AG04449 (cell line): ENCODE measurements around the gene NBL1.

Experiments
- CTCF ChIA-PET: fragments of 350-600 bp; formaldehyde crosslinking; extraction: SDS; loops from one replicate; lab custom pipeline; 2021; ENCODE audit warnings: antibody characterized with exemption; lab: Yijun Ruan, JAX
- POLR2A ChIA-PET: fragments of 400-600, 350-600 bp; formaldehyde crosslinking; extraction: SDS; loops from one replicate; lab custom pipeline; 2020; ENCODE audit warnings: antibody characterized with exemption, inconsistent platforms; lab: Yijun Ruan, JAX
- DNase-seq: peaks from one replicate; pipeline ENCODE4 v3.0.0-alpha.2; 2010; ENCODE audit warnings: low read depth, low spot score
- H3K4me3 ChIP-seq: 2 replicates; pipeline ENCODE4 v1.5.1; 2011; ENCODE audit warnings: low read depth, mild to moderate bottlenecking, control low read depth, low read length
- TF ChIP-seq, protein P1 (sequence below): IDR thresholded peaks from one replicate; pipeline ENCODE4 v1.5.1; 2011; ENCODE audit warnings: mild to moderate bottlenecking, moderate library complexity, low read length, control low read depth, inconsistent platforms; ENCODE audit not compliant: insufficient read depth; ENCODE audit errors: missing control alignments

NBL1 gene

DNA sequence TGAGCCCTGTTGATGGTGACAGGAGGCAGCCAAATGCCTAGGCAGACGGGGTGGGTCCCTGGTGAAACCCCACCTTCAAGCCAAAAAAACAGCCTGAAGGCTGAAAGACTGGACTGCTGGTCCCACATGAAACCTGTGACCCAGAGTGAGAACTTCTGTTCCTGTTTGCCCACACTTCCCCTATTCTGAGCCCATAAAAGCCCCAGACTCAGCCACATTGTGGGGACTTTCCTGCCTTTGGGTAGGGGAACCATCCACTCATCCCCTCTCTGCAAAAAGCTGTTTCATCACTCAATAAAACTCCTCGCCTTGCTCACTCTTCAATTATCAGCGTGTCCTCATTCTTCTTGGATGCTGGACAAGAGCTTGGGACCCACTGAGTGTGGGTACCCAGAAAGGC is 45.7 kb downstream of the NBL1 start:
- TF ChIP-seq, protein P1, sequence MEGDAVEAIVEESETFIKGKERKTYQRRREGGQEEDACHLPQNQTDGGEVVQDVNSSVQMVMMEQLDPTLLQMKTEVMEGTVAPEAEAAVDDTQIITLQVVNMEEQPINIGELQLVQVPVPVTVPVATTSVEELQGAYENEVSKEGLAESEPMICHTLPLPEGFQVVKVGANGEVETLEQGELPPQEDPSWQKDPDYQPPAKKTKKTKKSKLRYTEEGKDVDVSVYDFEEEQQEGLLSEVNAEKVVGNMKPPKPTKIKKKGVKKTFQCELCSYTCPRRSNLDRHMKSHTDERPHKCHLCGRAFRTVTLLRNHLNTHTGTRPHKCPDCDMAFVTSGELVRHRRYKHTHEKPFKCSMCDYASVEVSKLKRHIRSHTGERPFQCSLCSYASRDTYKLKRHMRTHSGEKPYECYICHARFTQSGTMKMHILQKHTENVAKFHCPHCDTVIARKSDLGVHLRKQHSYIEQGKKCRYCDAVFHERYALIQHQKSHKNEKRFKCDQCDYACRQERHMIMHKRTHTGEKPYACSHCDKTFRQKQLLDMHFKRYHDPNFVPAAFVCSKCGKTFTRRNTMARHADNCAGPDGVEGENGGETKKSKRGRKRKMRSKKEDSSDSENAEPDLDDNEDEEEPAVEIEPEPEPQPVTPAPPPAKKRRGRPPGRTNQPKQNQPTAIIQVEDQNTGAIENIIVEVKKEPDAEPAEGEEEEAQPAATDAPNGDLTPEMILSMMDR = no peak
- no peak overlapping the region for H3K4me3 ChIP-seq
- CTCF ChIA-PET = interaction anchor here (1.1 to 8.5 kb wide), 3 partner anchors 14 to 28 kb away, joined by 3 to 92 read pairs (median 5); no protein-coding TSS in a partner anchor
- no peak for DNase-seq
- POLR2A ChIA-PET = no interaction called here

DNA sequence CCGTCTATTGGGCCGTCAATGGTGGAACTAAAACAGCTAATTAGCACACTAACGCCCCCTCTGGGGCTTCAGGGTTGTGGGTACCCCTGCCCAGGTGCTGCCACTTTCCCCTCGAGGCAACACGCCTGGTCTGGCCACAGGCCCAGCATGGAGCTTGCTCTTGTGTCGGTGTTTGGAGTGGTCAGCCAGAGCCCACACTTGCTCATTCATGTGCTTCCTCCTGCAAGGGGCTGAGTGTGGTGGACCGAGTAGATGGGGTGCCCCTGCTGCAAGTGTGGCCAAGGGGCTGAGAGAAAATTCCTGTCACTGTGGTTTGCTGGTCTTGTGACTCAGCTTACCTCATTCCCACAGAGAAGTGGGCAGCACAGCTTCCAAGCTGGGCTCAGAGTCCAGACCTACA is 46.2 kb downstream of the NBL1 start:
- H3K4me3 ChIP-seq = no peak overlapping the region
- TF ChIP-seq, protein P1 = no peak
- POLR2A ChIA-PET = no interaction called here
- CTCF ChIA-PET = interaction anchor here (1.4 to 8.5 kb wide), 2 partner anchors 14 to 18 kb away, joined by 3 to 92 read pairs; no protein-coding TSS in a partner anchor
- DNase-seq = no peak

DNA sequence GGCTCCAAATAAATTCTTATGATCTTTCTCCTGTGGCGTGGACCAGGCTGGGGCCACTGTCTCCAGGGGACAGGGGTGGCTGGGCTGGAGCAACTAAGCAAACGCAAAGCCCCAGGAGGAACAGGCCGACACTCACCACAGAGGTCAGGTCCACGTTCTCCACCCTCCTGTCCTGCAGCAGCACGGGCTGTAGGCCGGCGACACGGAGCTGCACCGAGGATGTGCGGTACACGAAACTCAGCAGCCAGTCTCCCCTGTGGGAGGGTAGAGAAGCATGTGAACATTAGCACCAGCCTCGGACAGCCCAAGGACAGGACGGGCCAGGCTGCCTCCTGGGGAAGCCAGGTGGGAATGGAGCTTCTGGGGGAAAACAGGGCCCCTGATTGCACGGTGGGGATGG is 50.2 kb downstream of the NBL1 start:
- DNase-seq = no peak
- CTCF ChIA-PET = interaction anchor here (1.2 to 8.5 kb wide), 5 partner anchors 10 to 33 kb away, joined by 3 to 92 read pairs (median 5); no protein-coding TSS in a partner anchor
- TF ChIP-seq, protein P1 = no peak
- POLR2A ChIA-PET = no interaction called here
- H3K4me3 ChIP-seq = no peak overlapping the region

DNA sequence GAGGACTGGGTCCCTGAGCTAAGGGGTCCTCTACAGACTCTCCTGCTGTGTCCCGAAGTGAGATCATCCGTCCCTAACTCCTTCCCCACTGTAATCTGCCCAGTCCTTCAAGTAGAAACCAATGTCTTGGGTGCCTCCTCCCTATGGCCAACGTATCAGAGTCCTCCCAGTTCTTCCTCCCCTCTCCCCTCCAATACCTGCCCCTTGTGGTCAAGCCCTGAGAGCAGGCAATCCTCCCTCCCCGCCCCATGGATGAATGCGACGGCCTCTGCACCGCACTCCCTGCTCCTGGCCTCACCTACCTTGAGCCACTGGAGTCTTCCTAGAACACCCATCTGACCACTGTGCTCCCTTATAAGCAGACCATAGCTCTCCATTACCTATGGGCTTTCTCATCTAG is 51.7 kb downstream of the NBL1 start:
- DNase-seq = no peak
- ChIA-PET POLR2A (no interaction called here), CTCF (interaction anchor here (1.3 to 8.5 kb wide), 3 partner anchors 8 to 34 kb away, joined by 3 to 92 read pairs (median 5); no protein-coding TSS in a partner anchor)
- no peak overlapping the region for H3K4me3 ChIP-seq
- TF ChIP-seq, protein P1 = no peak

DNA sequence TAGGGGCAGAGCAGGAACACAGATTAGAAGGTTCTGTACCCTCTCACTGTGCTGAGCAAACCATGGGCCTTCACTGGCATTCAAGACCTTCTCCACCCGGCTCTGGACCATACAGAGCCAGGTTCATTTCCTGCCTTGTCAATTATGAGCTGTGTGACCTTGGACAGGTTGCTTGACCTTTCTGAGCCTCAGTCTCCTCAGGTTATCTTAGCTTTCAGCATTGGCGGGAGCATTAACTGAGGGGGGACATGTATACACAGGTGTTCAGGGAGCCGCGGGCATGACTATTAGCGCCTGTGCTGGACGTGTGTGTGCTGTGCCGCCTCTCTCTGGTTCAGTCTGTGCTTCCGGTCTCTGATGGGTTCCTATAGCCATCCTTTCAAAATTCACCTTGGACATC is 52.7 kb downstream of the NBL1 start:
- DNase-seq = no peak
- POLR2A ChIA-PET = no interaction called here
- CTCF ChIA-PET = interaction anchor here (1.4 to 8.5 kb wide), 3 partner anchors 7 to 35 kb away, joined by 5 to 92 read pairs (median 11); no protein-coding TSS in a partner anchor
- no peak overlapping the region for H3K4me3 ChIP-seq
- TF ChIP-seq, protein P1 = no peak

DNA sequence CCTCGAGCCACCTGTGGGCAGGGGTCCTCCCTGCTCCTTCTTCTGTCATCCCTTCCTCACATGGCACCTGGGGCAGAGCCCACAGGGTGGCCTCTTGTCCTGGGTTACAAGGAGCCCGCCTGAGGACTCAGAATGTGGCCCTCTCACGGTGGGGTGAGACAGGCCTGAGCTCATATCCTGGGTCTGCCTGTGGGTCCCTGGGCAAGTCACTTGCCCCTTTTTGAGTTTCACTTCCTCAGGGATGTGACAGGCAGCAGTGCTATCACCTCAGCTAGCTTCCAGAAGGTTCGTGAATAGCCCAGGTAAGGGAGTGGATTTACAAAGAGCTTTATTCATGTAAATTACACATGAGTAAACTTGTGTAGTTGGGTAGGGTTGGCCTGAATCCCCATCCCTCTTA is 54.1 kb downstream of the NBL1 start:
- TF ChIP-seq, protein P1 = no peak
- CTCF ChIA-PET = interaction anchor here (0.7 to 1.9 kb wide), 3 partner anchors 8 to 36 kb away, joined by 3 to 11 read pairs (median 3); no protein-coding TSS in a partner anchor
- DNase-seq = no peak
- H3K4me3 ChIP-seq = no peak overlapping the region
- POLR2A ChIA-PET = no interaction called here
